Uterus (tissue), 4 donors: ENCODE measurements around the gene ARMS2. TPM values are rescaled to one million over a fixed set of nuclear protein-coding genes. Genes with fewer than 3 reads are reported as not detected.

ENCODE experiments used
- DNase-seq, 2 donors: peaks; one replicate each; pipeline ENCODE4 v3.0.0-alpha.2; 2019 to 2020
- H3K27ac ChIP-seq, 2 donors: fragments of 200-600 bp; sonication (generic); 1 replicate in 1 of 2; 2 replicates in 1 of 2; pipeline ENCODE4 v1.5.1; 2016 to 2018
- H3K27me3 ChIP-seq, 2 donors: fragments of 200-600 bp; sonication (generic); one replicate each; pipeline ENCODE4 v1.5.1; 2018 to 2019; ENCODE audit warnings: control low read depth in 1 of 2
- H3K36me3 ChIP-seq, 2 donors: fragments of 200-600 bp; sonication (generic); one replicate each; pipeline ENCODE4 v1.5.1; 2019; ENCODE audit warnings: control low read depth in 1 of 2
- H3K4me1 ChIP-seq, 2 donors: fragments of 200-600 bp; sonication (generic); one replicate each; pipeline ENCODE4 v1.5.1; 2018 to 2019; ENCODE audit warnings: control low read depth in 1 of 2
- H3K4me3 ChIP-seq, 2 donors: fragments of 200-600 bp; sonication (generic); 1 replicate in 1 of 2; 2 replicates in 1 of 2; pipeline ENCODE4 v1.5.1; 2018 to 2019; ENCODE audit warnings: mild to moderate bottlenecking in 1 of 2
- H3K9me3 ChIP-seq, 2 donors: fragments of 200-600 bp; sonication (generic); one replicate each; pipeline ENCODE4 v1.5.1; 2019; ENCODE audit warnings: control low read depth in 1 of 2
- POLR2A ChIP-seq, 2 donors: fragments of 450-650 bp; IDR thresholded peaks; one replicate each; pipeline ENCODE4 v1.6.1; 2016; ENCODE audit warnings: antibody characterized with exemption in 2 of 2, mild to moderate bottlenecking in 1 of 2, moderate library complexity in 1 of 2
- intact Hi-C: fragments of 100-400 bp; cut with DNase I; formaldehyde crosslinking; loops from one replicate; pipeline ENCODE4 v1.15.1; 2023; ENCODE audit warnings: low total_unique reads
- total RNA-seq, 4 donors: library from RNA; depleted of rRNA in 3 of 4; stranded (reverse); fragments of >200 nt in 3 of 4; gene quantifications; one replicate each; pipeline versions ENCODE4 v1.1.0 to v1.2.4, GENCODE V29; 2014 to 2023
- TF ChIP-seq, protein P1 (sequence below), 4 experiments: fragments of 200-600 bp in 2 of 4; fragments of 450-650 bp in 2 of 4; sonication (generic) in 2 of 4; IDR thresholded peaks; one replicate each; pipeline ENCODE4 v1.5.1; 2016 to 2019; ENCODE audit warnings: antibody characterized with exemption in 4 of 4, mild to moderate bottlenecking in 2 of 4, moderate library complexity in 1 of 4
- donor health status: DM: yes; HTN: yes; CAD: no.

Gene ARMS2
- total RNA-seq, 4 donors from 2014 or later: not detected

DNA sequence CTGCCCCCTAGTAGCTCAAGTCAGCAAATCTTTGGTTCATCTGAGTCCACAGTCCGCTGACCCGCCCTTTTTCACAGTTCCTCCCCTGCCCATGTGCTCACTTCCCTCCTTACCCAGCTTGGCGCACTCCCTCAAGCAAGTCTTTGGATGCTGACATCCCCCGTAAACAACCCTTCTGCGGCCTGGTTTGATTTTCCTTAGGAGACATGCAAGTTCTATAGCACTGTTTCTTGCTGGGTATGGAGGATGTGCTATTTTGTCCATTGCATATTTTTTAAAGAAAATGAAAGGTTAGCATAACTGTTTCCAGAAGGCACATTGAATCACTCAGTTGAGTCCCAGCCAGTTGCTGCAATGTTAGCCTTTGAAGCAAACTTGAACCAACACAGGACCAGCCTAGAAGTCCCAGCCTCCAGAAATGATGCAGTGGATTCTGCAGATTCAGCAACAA is 45.1 kb downstream of the ARMS2 start:
- intact Hi-C loops: no loop called here
- TF ChIP-seq, protein P1, sequence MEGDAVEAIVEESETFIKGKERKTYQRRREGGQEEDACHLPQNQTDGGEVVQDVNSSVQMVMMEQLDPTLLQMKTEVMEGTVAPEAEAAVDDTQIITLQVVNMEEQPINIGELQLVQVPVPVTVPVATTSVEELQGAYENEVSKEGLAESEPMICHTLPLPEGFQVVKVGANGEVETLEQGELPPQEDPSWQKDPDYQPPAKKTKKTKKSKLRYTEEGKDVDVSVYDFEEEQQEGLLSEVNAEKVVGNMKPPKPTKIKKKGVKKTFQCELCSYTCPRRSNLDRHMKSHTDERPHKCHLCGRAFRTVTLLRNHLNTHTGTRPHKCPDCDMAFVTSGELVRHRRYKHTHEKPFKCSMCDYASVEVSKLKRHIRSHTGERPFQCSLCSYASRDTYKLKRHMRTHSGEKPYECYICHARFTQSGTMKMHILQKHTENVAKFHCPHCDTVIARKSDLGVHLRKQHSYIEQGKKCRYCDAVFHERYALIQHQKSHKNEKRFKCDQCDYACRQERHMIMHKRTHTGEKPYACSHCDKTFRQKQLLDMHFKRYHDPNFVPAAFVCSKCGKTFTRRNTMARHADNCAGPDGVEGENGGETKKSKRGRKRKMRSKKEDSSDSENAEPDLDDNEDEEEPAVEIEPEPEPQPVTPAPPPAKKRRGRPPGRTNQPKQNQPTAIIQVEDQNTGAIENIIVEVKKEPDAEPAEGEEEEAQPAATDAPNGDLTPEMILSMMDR (IDR thresholded peaks at IDR 0.05): no peak
- TF ChIP-seq POLR2A (IDR thresholded peaks at IDR 0.05): no peak
- H3K27me3 ChIP-seq: no peaks in the 10 kb centered on the region
- H3K36me3 ChIP-seq: no peaks in the 10 kb centered on the region
- no peaks in the 10 kb centered on the region for H3K9me3 ChIP-seq
- peak overlapping the region; percentile 62 to 91 for H3K27ac ChIP-seq
- peaks cover 0 to 10% of the 10 kb centered on the region in 2 donors for H3K4me1 ChIP-seq
- no peak overlapping the region for H3K4me3 ChIP-seq
- peak; percentile 53 to 73 for DNase-seq

DNA sequence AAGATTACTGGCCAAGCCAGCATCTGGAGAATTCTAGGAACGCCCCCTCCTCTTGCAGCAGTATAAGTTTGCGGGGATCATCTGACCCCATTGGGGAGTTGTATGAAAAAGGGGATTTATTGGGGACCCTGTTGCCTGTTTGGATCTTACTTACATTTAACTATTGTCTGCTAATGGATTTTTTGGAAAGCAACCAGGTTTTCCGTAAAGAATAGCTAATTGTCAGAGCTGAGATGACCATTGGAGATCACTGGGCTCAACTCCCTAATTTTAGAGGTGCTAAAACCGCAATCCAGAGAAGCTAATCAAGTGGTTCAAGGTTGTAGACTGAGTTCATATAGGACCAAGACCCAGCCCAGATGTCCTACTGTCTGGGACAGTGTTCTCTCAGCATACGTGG is 45.7 kb downstream of the ARMS2 start:
- Histone ChIP-seq H3K4me3 (no peak overlapping the region), H3K27me3 (no peaks in the 10 kb centered on the region), H3K36me3 (no peaks in the 10 kb centered on the region), H3K9me3 (no peaks in the 10 kb centered on the region), H3K27ac (peak overlapping the region; percentile 62 to 91), H3K4me1 (peaks cover 0 to 10% of the 10 kb centered on the region in 2 donors)
- DNase-seq: no peak
- intact Hi-C loops: no loop called here
- TF ChIP-seq POLR2A (IDR thresholded peaks at IDR 0.05): no peak
- TF ChIP-seq, protein P1 (IDR thresholded peaks at IDR 0.05): no peak

DNA sequence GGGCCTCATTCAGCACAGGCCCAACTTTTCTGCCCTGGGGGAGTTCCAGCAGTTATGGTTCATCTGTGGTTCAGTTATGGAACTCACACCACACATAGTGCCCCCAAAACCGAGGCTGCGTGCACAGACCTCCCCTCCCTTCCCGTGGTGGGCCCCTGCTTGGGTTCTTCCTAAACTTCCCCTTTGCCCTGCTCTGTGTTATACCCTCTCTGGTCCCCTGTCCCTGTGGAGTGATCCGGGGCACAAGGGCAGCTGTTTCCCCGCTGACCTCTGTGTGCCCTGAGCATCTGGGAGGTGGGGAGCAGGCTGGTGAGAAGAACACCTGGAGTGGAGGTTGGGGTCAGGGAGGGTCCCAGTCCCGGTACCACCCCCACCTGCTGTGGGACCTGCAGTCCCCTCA is 46.3 kb downstream of the ARMS2 start:
- no peak for DNase-seq
- TF ChIP-seq, protein P1 (IDR thresholded peaks at IDR 0.05): no peak
- TF ChIP-seq POLR2A (IDR thresholded peaks at IDR 0.05): no peak
- peaks cover 0 to 13% of the 10 kb centered on the region in 2 donors for H3K4me1 ChIP-seq
- no peaks in the 10 kb centered on the region for H3K9me3 ChIP-seq
- H3K4me3 ChIP-seq: no peak overlapping the region
- H3K27ac ChIP-seq: peak overlapping the region; percentile 62 to 91
- H3K27me3 ChIP-seq: no peaks in the 10 kb centered on the region
- no peaks in the 10 kb centered on the region for H3K36me3 ChIP-seq
- intact Hi-C loops: no loop called here

DNA sequence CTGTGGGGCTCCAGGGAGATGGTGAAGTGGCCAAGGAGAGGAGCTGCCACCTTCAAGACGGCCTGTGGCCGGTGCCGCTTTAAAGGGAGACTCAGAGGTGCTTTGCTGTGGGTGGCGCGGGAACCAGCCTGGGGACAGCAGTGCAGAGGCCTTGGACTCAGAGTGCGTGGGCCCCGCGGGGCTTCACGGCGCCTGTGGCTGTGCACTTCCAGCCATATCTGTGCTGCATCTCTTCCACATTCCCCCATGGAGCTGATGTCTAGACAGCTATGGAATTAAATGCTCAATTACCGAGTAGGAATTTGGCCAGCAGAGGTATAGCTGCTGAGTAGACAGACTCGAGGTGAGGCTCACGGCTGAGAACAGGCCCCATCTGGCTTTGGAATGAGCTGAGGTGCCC is 48.6 kb downstream of the ARMS2 start:
- no peaks in the 10 kb centered on the region for H3K27me3 ChIP-seq
- no peak for TF ChIP-seq POLR2A (IDR thresholded peaks at IDR 0.05)
- no peak for DNase-seq
- H3K27ac ChIP-seq: peak overlapping the region; percentile 80 to 91
- no peak overlapping the region for H3K4me3 ChIP-seq
- H3K9me3 ChIP-seq: no peaks in the 10 kb centered on the region
- peaks cover 0 to 13% of the 10 kb centered on the region in 2 donors for H3K4me1 ChIP-seq
- intact Hi-C loops: no loop called here
- no peaks in the 10 kb centered on the region for H3K36me3 ChIP-seq

DNA sequence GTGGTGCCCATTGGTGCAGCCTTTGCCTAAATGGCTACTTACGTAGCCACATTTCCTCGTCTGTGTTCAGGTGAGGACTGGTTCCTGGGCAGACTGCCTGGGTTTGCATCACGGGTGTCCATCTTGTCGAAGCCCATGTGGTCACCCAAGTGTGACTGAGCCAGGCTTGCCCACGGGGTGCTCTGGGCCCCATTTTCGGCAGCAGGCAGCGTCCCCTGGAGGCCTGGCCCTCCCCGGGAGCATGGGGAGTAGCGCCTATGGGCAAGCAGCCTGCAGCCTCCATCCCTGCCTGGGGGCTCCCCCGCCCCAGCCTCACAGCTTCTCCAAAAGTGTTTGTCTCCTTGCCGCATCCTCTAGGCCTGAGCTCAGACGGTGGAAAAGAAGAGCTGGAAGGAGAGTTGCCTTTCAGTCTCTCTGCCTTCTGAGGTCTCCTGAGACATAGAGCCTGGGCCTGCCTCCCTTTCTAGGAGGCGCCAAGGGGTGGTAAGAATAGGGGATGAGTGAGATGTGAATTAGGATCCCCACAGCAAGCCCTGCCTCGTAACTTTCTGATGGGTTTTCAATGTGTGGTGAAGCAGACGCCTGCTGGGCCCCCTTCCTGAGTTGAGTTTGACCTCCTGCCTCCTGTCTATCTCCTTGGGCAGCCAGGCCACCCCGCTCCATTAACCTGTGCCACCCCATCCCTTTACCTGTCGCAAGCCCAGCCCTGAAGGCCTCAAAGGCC is 49.6 kb downstream of the ARMS2 start:
- Histone ChIP-seq H3K9me3 (no peaks in the 10 kb centered on the region), H3K36me3 (no peaks in the 10 kb centered on the region), H3K4me3 (no peak overlapping the region), H3K27ac (peak overlapping the region; percentile 80 to 91), H3K27me3 (no peaks in the 10 kb centered on the region), H3K4me1 (peaks cover 0 to 5% of the 10 kb centered on the region in 2 donors)
- intact Hi-C loops: no loop called here
- no peak for TF ChIP-seq POLR2A (IDR thresholded peaks at IDR 0.05)
- TF ChIP-seq, protein P1 (IDR thresholded peaks at IDR 0.05): no peak
- DNase-seq: no peak
